Naive B cell (primary cell): Measurements from ENCODE around the gene CISD2. TPM values are rescaled to one million over a fixed set of nuclear protein-coding genes. Genes with fewer than 3 reads are reported as not detected.

Experiments used
- ATAC-seq, 2 donors: fragments of 150-1000 bp; cut with Tn5 transposase; 2 replicates each; pipeline ENCODE4 v1.10.0; 2021; ENCODE audit warnings: low read depth in 2 of 2, mild to moderate bottlenecking in 2 of 2, moderate library complexity in 2 of 2
- DNase-seq: peaks from one replicate; pipeline ENCODE4 v3.0.0; 2022
- H3K27ac Mint-ChIP-seq, 6 donors: one replicate each; pipeline ENCODE4 v1.8.0; 2020 to 2022; ENCODE audit warnings: mild to moderate bottlenecking in 6 of 6, mixed read lengths in 6 of 6, moderate library complexity in 5 of 6, inconsistent platforms in 2 of 6
- H3K27me3 Mint-ChIP-seq, 3 donors: one replicate each; pipeline ENCODE4 v1.8.0; 2021 to 2022; ENCODE audit warnings: mixed read lengths in 3 of 3, mild to moderate bottlenecking in 1 of 3
- H3K36me3 Mint-ChIP-seq, 2 donors: one replicate each; pipeline ENCODE4 v1.8.0; 2020 to 2022; ENCODE audit warnings: mixed read lengths in 2 of 2, inconsistent platforms in 1 of 2, mild to moderate bottlenecking in 1 of 2
- H3K4me1 Mint-ChIP-seq, 3 donors: one replicate each; pipeline ENCODE4 v1.8.0; 2020 to 2022; ENCODE audit warnings: mixed read lengths in 3 of 3, inconsistent platforms in 1 of 3, mild to moderate bottlenecking in 1 of 3, moderate library complexity in 1 of 3
- H3K4me3 Mint-ChIP-seq, 8 donors: one replicate each; pipeline ENCODE4 v1.8.0; 2020 to 2022; ENCODE audit warnings: mild to moderate bottlenecking in 8 of 8, mixed read lengths in 8 of 8, moderate library complexity in 8 of 8, inconsistent platforms in 2 of 8
- H3K9me3 Mint-ChIP-seq, 7 donors: one replicate each; pipeline ENCODE4 v1.8.0; 2020 to 2022; ENCODE audit warnings: mixed read lengths in 7 of 7, mild to moderate bottlenecking in 5 of 7, inconsistent platforms in 2 of 7, moderate library complexity in 1 of 7
- polyA plus RNA-seq, 6 donors: library from polyadenylated mRNA; unstranded; fragments of 300-500 nt; fragmentation: Illumina TruSeq; gene quantifications; one replicate each; pipeline ENCODE4 v1.2.3, GENCODE V29; 2021; ENCODE audit warnings: low read depth in 6 of 6

CISD2 gene
- polyA plus RNA-seq, 6 donors from 2014 or later = 18.6 to 35.3 (median 27.1) TPM

DNA sequence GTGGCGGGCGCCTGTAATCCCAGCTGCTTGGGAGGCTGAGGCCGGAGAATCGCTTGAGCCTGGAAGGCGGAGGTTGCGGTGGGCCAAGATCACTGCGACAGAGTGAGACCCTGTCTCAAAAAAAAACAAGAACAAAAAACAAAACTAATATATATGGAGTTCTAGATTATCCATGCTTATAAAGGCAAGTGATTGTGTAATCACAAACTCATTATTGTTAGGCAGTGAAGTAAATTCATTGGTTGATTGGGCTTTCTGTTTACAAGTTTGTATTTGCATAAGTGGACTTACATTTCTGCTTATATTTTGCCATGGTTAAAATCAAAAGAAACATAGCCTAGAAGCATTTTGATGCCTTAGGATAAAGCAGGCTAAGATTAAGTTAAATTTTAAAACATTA, 39.0 kb upstream of the CISD2 start:
- no peaks in the 10 kb centered on the region for H3K36me3 Mint-ChIP-seq
- peaks cover 0 to 6% (median 0%) of the 10 kb centered on the region in 7 donors for H3K9me3 Mint-ChIP-seq
- ATAC-seq (no peak), DNase-seq (no peak)
- no peak overlapping the region for H3K4me3 Mint-ChIP-seq
- peaks cover 7 to 12% (median 12%) of the 10 kb centered on the region in 3 donors for H3K4me1 Mint-ChIP-seq
- peak overlapping the region in 1 of 6 donors; percentile 89 for H3K27ac Mint-ChIP-seq
- H3K27me3 Mint-ChIP-seq = no peaks in the 10 kb centered on the region

DNA sequence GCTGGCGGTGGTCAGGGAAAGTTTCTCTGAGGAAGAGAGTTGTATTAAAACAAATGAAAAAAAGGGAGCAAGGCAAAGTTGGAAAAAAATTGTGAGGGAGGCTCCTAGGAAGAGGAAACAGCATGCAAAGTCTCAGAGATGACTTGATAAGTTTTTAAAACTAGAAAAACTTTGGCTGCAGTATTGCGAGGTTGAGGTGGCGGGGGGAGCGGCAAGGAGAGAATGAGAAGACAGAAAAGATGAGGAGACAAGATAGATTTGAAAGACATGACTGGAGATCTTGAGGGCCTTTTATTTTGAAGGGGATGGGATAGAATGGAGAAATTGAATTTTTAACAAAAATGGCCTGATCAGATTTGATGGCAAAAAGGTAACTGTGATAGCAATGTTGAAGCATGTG, 36.7 kb upstream of the CISD2 start:
- H3K36me3 Mint-ChIP-seq = no peaks in the 10 kb centered on the region

DNA sequence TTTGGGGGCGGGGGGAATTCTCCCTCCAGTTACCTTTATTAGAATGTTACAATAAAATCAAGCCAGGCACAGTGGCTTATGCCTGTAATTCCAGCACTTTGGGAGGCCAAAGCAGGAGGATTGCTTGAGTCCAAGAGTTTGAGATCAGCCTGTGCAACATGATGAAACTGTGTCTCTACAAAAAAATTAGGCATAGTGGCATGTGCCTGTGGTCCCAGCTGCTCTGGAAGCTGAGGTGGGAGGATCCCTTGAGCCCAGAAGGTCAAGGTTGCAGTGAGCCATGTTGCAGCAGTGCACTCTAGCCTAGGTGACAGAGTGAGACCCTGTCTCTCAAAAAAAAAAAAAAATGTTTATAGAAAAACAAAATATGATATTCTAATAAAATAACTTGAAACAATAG, 36.1 kb upstream of the CISD2 start:
- Mint-ChIP-seq H3K9me3 (no peaks in the 10 kb centered on the region), H3K27ac (no peak overlapping the region), H3K27me3 (no peaks in the 10 kb centered on the region), H3K4me1 (peaks cover 7 to 12% (median 12%) of the 10 kb centered on the region in 3 donors), H3K4me3 (no peak overlapping the region), H3K36me3 (no peaks in the 10 kb centered on the region)
- ATAC-seq (no peak), DNase-seq (no peak)

More for the DNA sequence above, 36.7 kb upstream of the CISD2 start:
- no peaks in the 10 kb centered on the region for H3K27me3 Mint-ChIP-seq
- peak overlapping the region in 1 of 6 donors; percentile 20 for H3K27ac Mint-ChIP-seq
- H3K4me1 Mint-ChIP-seq = peaks cover 7 to 12% (median 12%) of the 10 kb centered on the region in 3 donors
- ATAC-seq (no peak), DNase-seq (no peak)
- H3K4me3 Mint-ChIP-seq = no peak overlapping the region
- peaks cover 0 to 3% (median 0%) of the 10 kb centered on the region in 7 donors for H3K9me3 Mint-ChIP-seq

DNA sequence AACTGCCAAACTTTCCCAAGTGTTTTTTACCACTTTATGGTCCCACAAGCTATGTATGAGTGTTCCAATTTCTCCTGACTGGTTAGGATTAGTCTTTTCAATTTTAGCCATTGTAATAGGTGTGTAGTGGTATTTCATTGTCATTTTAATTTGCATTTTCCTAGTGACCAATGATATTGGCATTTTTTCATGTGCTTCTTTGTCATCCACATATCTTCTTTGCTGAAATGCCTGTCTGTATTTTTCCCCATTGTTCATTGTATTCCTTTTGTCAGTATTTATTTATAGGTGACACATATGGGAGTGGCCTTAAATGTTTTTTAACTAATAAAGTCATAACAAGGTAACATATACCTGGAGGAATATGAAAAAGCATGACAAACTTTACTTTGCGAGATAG, 32.2 kb upstream of the CISD2 start:
- Mint-ChIP-seq H3K4me3 (no peak overlapping the region), H3K9me3 (peaks cover 0 to 10% (median 4%) of the 10 kb centered on the region in 7 donors), H3K27me3 (no peaks in the 10 kb centered on the region), H3K36me3 (no peaks in the 10 kb centered on the region), H3K4me1 (peaks cover 0 to 3% (median 0%) of the 10 kb centered on the region in 3 donors), H3K27ac (no peak overlapping the region)
- ATAC-seq (no peak), DNase-seq (no peak)

DNA sequence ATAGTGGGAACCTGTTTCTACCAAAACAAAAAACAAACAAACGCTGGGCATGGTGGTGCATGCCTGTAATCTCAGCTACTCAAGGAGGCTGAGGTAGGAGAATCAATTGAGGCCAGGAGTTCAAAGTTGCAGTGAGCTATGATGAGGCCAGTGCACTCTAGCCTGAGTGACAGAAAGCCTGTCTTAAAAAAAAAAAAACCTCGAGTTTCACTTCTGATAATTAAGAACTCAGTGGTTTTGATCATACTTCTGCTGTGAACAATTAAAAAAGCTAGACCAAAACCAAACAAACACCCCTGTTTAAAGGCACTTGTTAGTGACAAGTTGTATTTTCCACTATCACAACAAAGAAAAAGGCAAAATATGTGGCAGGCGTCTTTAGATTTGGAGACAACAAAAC, 26.4 kb upstream of the CISD2 start:
- no peaks in the 10 kb centered on the region for H3K36me3 Mint-ChIP-seq
- H3K27me3 Mint-ChIP-seq = no peaks in the 10 kb centered on the region
- H3K4me1 Mint-ChIP-seq = peaks cover 0 to 13% (median 0%) of the 10 kb centered on the region in 3 donors
- peak overlapping the region in 1 of 6 donors; percentile 28 for H3K27ac Mint-ChIP-seq
- DNase-seq (no peak), ATAC-seq (peak; percentile 50 to 77)
- H3K9me3 Mint-ChIP-seq = peaks cover 0 to 20% (median 12%) of the 10 kb centered on the region in 7 donors
- H3K4me3 Mint-ChIP-seq = peak overlapping the region in 1 of 8 donors; percentile 25

DNA sequence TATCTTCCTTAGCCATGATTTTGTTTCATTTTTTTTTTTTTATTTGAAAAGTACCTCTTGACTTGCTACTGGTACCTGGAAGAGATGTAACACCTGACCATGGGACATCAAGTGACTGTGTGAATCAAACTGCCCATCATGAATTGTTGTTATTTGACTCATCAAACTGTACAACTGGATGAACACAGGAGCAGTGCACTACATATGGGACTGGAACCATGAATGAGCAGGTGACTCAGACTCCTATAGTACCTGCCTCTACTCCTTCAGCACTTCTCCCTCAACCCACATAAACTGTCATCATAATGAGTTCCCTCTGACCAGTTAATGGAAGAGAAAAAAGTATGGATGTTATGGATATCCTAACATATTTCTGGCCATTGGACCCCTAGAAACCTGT, 25.5 kb upstream of the CISD2 start:
- Mint-ChIP-seq H3K9me3 (peaks cover 0 to 20% (median 12%) of the 10 kb centered on the region in 7 donors), H3K27me3 (no peaks in the 10 kb centered on the region), H3K4me1 (peaks cover 0 to 13% (median 0%) of the 10 kb centered on the region in 3 donors), H3K4me3 (no peak overlapping the region), H3K27ac (no peak overlapping the region), H3K36me3 (no peaks in the 10 kb centered on the region)
- DNase-seq = no peak
- ATAC-seq = no peak

DNA sequence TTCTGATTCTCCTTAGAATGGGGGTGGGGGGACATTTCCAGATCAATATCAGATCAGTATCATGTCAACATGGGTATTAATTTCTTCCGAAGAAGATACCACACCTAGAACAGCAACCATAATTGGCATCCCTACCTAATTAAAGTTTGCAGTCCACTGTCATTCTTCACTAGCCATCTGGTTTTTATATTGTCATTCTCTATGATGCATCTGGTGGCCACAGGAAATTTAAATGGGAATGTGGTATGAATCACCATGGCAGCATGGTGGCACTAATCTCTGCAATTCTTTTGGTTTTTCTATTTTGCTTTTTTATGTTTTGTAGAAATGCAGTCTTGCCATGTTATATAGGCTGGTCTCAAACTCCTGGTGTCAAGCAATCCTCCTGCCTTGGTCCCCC, 24.9 kb upstream of the CISD2 start:
- H3K27ac Mint-ChIP-seq = peak overlapping the region in 1 of 6 donors; percentile 36
- DNase-seq (no peak), ATAC-seq (no peak)
- H3K4me3 Mint-ChIP-seq = no peak overlapping the region
- H3K36me3 Mint-ChIP-seq = no peaks in the 10 kb centered on the region
- H3K9me3 Mint-ChIP-seq = peaks cover 0 to 20% (median 12%) of the 10 kb centered on the region in 7 donors
- peaks cover 0 to 13% (median 0%) of the 10 kb centered on the region in 3 donors for H3K4me1 Mint-ChIP-seq
- no peaks in the 10 kb centered on the region for H3K27me3 Mint-ChIP-seq

DNA sequence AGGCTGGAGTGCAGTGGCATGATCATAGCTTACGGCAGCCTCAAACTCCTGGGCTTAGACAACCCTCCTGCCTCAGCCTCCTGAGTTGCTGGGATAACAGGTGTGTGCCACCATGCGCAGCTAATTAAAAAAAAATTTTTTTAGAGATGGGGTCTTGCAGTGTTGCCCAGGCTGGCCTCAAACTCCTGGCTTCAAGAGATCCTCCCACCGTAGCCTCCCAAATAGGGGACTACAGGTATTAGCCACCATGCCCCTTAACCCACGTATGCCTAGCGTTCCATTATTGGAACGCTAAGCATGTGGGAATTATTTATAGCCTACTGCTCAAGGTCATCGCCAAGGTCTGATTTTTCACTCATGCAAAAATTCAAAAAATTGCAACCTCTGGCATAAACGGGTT, 21.1 kb upstream of the CISD2 start:
- H3K27me3 Mint-ChIP-seq = no peaks in the 10 kb centered on the region
- no peak for DNase-seq
- H3K4me1 Mint-ChIP-seq = peaks cover 0 to 6% (median 0%) of the 10 kb centered on the region in 3 donors
- H3K4me3 Mint-ChIP-seq = no peak overlapping the region
- H3K27ac Mint-ChIP-seq = no peak overlapping the region
- peaks cover 0 to 3% (median 0%) of the 10 kb centered on the region in 7 donors for H3K9me3 Mint-ChIP-seq
- H3K36me3 Mint-ChIP-seq = no peaks in the 10 kb centered on the region
- no peak for ATAC-seq

DNA sequence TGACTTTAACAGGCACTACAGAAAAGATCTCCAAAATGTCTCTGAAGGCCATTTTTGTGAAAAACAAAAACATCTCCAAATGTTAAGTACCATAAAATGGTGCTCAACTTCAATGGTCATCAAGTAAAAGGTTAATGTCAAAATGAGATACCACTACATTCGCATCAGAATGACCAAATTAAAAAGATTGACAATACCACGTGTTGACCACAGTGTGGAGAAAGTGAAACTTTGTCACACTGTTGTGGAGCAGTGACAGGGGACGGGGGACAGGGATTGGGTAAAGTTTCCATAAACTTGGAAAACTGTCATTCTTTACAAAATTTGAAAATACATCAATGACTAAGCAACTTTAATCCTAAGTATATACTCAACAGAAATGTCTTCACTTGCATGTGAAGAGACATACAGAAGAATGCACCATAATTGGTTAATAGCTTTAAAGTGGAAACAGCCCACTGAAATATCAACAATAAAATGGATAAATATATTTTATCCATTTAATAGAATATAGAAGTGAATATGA, 19.1 kb upstream of the CISD2 start:
- H3K4me3 Mint-ChIP-seq = no peak overlapping the region
- no peak for ATAC-seq
- H3K27ac Mint-ChIP-seq = no peak overlapping the region
- no peaks in the 10 kb centered on the region for H3K27me3 Mint-ChIP-seq
- no peaks in the 10 kb centered on the region for H3K36me3 Mint-ChIP-seq
- peaks cover 0 to 4% (median 2%) of the 10 kb centered on the region in 7 donors for H3K9me3 Mint-ChIP-seq
- H3K4me1 Mint-ChIP-seq = no peaks in the 10 kb centered on the region
- no peak for DNase-seq

DNA sequence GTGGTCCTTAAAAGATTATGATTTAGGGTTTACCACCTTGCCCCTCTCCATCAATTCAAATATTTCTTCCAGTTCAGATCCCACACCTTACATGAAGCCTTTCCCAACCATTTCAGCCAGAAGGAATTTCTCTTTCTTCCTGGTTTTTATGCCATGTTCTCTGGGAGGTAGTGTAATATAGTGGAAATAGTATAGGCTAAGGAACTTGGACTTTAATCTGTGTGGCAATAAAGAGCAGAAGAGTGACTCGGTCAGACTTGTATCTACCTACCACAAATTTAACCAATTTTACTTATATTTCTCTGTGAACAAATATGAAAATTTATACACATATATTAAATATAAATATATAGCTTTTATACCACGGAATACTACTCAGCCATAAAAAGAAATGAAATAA, 18.4 kb upstream of the CISD2 start:
- Mint-ChIP-seq H3K4me3 (no peak overlapping the region), H3K36me3 (no peaks in the 10 kb centered on the region), H3K9me3 (peaks cover 0 to 5% (median 2%) of the 10 kb centered on the region in 7 donors), H3K27ac (no peak overlapping the region), H3K4me1 (no peaks in the 10 kb centered on the region), H3K27me3 (no peaks in the 10 kb centered on the region)
- DNase-seq (no peak), ATAC-seq (no peak)

DNA sequence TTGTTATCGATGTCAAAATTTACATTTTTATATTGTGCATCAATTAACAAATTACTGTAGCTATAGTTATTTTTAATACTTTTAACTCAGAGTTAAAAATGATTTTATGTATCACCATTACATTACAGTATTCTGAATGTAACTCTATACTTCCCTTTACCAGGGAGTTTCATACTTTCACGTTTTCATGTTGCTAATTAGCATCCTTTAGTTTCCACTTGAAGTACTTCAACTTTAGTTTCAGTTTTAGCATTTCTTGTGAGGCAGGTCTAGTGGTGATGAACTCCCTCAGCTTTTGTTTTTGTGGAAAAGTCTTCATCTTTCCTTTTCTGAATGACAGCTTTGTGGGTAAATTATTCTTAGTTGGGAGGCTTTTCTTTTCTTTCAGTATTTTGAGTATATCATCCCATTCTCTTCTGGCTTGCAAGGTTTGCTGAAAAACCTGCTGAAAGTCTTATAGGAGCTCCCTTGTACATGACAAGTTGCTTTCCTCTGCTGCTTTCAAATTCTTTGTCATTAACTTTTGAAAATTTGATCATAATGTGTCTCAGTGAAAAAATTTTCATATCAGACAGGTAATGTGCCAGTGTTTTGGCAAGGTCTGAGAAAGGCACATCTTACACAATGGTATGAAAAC, 9.8 kb upstream of the CISD2 start:
- peaks cover 6 to 26% (median 10%) of the 10 kb centered on the region in 3 donors for H3K4me1 Mint-ChIP-seq
- peaks cover 8 to 18% of the 10 kb centered on the region in 2 donors for H3K36me3 Mint-ChIP-seq
- DNase-seq (peak; percentile 18), ATAC-seq (peak; percentile 79 to 85)
- peak overlapping the region in 4 of 6 donors; percentile 51 to 66 (median 55) for H3K27ac Mint-ChIP-seq
- peaks cover 11 to 26% (median 23%) of the 10 kb centered on the region in 7 donors for H3K9me3 Mint-ChIP-seq
- no peak overlapping the region for H3K4me3 Mint-ChIP-seq
- no peaks in the 10 kb centered on the region for H3K27me3 Mint-ChIP-seq

DNA sequence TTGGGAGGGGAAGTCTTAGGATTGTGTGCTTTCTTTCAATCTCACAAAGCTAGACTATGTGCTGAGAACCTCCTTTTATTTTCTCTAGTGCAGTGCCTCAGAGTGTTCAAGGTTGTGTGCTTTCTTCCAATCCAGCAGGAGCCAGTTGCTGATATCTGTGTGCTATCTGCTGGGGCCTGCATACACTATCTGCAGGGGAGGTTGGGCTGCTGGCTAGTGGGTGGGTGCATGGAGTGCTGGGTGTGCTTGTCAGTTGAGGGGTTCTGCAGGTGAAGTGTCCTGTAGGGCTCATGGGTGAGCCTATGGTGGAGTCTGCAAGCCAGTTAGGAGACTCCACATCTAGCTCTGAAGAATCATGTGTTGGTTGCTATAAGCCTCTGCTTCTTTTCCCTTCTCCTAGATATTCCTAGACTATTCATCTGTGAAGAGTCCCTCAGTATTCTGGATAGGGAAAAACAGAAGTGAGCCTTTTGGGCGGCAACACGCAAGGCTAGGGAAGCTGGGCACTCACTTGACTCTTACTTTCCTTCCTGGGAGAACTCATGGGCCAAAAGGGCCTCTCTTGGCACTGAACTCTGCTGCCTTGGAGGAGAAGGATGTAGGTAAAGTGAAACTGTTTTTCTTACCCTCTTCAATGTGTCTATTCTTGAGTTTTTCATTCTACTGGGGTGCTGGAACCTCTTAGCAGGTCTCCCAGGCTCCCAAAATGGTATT, 8.0 kb upstream of the CISD2 start:
- peak overlapping the region in 2 of 6 donors; percentile 47 to 74 for H3K27ac Mint-ChIP-seq
- DNase-seq = no peak
- peaks cover 8 to 18% of the 10 kb centered on the region in 2 donors for H3K36me3 Mint-ChIP-seq
- no peak overlapping the region for H3K4me3 Mint-ChIP-seq
- H3K9me3 Mint-ChIP-seq = peaks cover 11 to 26% (median 20%) of the 10 kb centered on the region in 7 donors
- no peak for ATAC-seq
- H3K4me1 Mint-ChIP-seq = peaks cover 10 to 26% (median 12%) of the 10 kb centered on the region in 3 donors
- no peaks in the 10 kb centered on the region for H3K27me3 Mint-ChIP-seq

DNA sequence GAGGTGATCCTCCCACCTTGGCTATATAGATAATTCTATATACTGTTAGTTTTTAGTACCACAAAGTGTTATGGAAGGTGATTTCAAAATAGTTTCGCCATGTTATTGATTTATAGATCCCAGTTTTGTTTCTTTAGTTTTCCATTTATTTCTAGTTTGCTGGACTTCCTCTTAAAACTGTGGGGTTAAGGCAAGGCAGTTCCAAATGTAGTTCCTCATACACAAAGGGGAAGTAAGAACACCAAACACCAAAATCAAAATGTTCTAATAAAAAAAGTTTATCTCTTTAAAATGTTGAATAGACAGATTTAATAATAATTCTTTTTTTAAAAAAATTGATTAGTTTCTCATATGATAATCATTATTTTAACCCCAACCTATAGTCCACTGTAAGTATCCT, 6.8 kb upstream of the CISD2 start:
- H3K36me3 Mint-ChIP-seq = peaks cover 8 to 18% of the 10 kb centered on the region in 2 donors
- DNase-seq (peak; percentile 26), ATAC-seq (peak; percentile 68 to 76)
- no peak overlapping the region for H3K4me3 Mint-ChIP-seq
- H3K9me3 Mint-ChIP-seq = peaks cover 8 to 24% (median 20%) of the 10 kb centered on the region in 7 donors
- H3K27ac Mint-ChIP-seq = peak overlapping the region in 3 of 6 donors; percentile 58 to 78 (median 68)
- H3K4me1 Mint-ChIP-seq = peaks cover 10 to 26% (median 15%) of the 10 kb centered on the region in 3 donors
- H3K27me3 Mint-ChIP-seq = no peaks in the 10 kb centered on the region
